ENCODE results near the gene LUM. TPM values are rescaled to one million over a fixed set of nuclear protein-coding genes. Genes with fewer than 3 reads are reported as not detected.

LUM gene
- total and polyA plus RNA-seq, 2 donors (not counting 3 experiments of a cell fraction or from before 2014, with no cell fraction given): 0.29 to 1.9 TPM

- FAIRE-seq (no peak), DNase-seq (ENCODE audit: low read depth, low spot score) (no peak)
- CTCF ChIA-PET: interaction anchor here (1.1 kb wide), 1 partner anchor 10 kb away, joined by 3 read pairs; no protein-coding TSS in a partner anchor
- Histone ChIP-seq H3K9ac (replicated peaks; ENCODE audit: extremely low read depth, insufficient read depth, low read length) (no peak overlapping the region), H4K20me1 (replicated peaks; ENCODE audit: control insufficient read depth, extremely low read depth, insufficient read depth, low read length) (no peaks in the 10 kb centered on the region), H3K79me2 (ENCODE audit: control insufficient read depth, insufficient read depth, low read length) (no peaks in the 10 kb centered on the region), H3K36me3 (ENCODE audit: control insufficient read depth in 2 of 2, extremely low read depth in 1 of 2, insufficient read depth in 2 of 2, low read length in 2 of 2) (no peaks in the 10 kb centered on the region), H3K27me3 (ENCODE audit: control insufficient read depth in 2 of 2, insufficient read depth in 2 of 2, low read length in 2 of 2) (no peaks in the 10 kb centered on the region), H3K4me1 (ENCODE audit: control insufficient read depth, extremely low read depth, insufficient read depth, low read length) (no peaks in the 10 kb centered on the region), H2AFZ (ENCODE audit: low read depth, low read length) (no peak overlapping the region), H3K27ac (ENCODE audit: insufficient read depth, low read depth, low read length) (no peak overlapping the region), H3K4me2 (ENCODE audit: insufficient read depth, low read length) (no peak overlapping the region), H3K9me1 (replicated peaks; ENCODE audit: control insufficient read depth, extremely low read depth, insufficient read depth, low read length) (no peaks in the 10 kb centered on the region), H3K9me3 (replicated peaks; ENCODE audit: control insufficient read depth, insufficient read depth, low read length) (no peaks in the 10 kb centered on the region), H3K4me3 (replicated peaks in 1 of 3; ENCODE audit: insufficient read depth in 1 of 3, low read depth in 1 of 3, low read length in 3 of 3) (no peak overlapping the region)
- POLR2A ChIA-PET: no interaction called here
- BruUV-seq (replicated peaks): no TSS peak
- intact Hi-C loops (cut with micrococcal nuclease) (no loop called here), dilution Hi-C loops (cut with MboI; ENCODE audit: extremely low pct_ligation_motif_present, low sequenced_read_pairs) (no loop called here)
- no peak for TF ChIP-seq POLR2AphosphoS5 (IDR thresholded peaks at IDR 0.05; ENCODE audit: insufficient read depth, low read depth, low read length)
- no peak for TF ChIP-seq POLR2A (IDR thresholded peaks at IDR 0.05; ENCODE audit: low read depth, low read length)
- no peak for TF ChIP-seq GATA2 (IDR thresholded peaks at IDR 0.05; ENCODE audit: insufficient read depth, insufficient read length, low read depth, low read length)
- no peak for TF ChIP-seq FOS (IDR thresholded peaks at IDR 0.05; ENCODE audit: borderline replicate concordance, insufficient read depth, low read length)
- no peak for TF ChIP-seq MYC (IDR thresholded peaks at IDR 0.05; ENCODE audit: low read depth, low read length)
- TF ChIP-seq JUN (IDR thresholded peaks at IDR 0.05; ENCODE audit: borderline replicate concordance, insufficient read depth, insufficient read length, low read depth): no peak
- no peak for TF ChIP-seq EZH2 (IDR thresholded peaks at IDR 0.05; ENCODE audit: borderline replicate concordance, low read depth, low read length, severe bottlenecking)
- no peak for TF ChIP-seq MAX (IDR thresholded peaks at IDR 0.05; ENCODE audit: insufficient read depth, insufficient read length)
- no peak for TF ChIP-seq CTCF (IDR thresholded peaks at IDR 0.05; ENCODE audit: extremely low read depth in 1 of 2, insufficient read depth in 1 of 2, low read depth in 1 of 2, low read length in 2 of 2)
Measured at GRCh38 chr12:91073426-91073825, 37.9 kb downstream of the LUM start.

All from endothelial cell of umbilical vein (primary cell).